ENCODE measurements around the gene DROSHA.

DNA sequence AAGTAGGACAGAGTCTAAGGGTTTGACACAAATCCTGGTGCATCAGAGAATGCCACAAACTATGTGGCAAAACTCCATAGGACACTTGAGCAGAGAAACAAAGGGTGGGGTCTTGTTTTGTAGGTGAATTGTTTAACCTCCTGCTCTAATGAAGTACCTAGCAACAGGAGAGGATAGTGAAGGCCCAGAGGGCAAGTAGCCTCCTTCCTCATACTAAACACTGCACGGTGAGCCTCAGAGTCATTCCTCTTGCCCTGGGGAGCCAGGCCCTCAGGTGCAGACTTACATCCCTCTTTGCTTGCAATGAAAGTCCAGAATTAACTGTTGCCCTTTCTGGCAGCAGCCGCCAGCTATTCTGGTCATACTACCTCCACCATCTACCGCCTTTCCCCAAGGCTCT, 166.1 kb downstream of the DROSHA start:
- TF ChIP-seq, protein P1, sequence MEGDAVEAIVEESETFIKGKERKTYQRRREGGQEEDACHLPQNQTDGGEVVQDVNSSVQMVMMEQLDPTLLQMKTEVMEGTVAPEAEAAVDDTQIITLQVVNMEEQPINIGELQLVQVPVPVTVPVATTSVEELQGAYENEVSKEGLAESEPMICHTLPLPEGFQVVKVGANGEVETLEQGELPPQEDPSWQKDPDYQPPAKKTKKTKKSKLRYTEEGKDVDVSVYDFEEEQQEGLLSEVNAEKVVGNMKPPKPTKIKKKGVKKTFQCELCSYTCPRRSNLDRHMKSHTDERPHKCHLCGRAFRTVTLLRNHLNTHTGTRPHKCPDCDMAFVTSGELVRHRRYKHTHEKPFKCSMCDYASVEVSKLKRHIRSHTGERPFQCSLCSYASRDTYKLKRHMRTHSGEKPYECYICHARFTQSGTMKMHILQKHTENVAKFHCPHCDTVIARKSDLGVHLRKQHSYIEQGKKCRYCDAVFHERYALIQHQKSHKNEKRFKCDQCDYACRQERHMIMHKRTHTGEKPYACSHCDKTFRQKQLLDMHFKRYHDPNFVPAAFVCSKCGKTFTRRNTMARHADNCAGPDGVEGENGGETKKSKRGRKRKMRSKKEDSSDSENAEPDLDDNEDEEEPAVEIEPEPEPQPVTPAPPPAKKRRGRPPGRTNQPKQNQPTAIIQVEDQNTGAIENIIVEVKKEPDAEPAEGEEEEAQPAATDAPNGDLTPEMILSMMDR (IDR thresholded peaks at IDR 0.05; ENCODE audit: poor library complexity) = no peak
- TF ChIP-seq EZH2phosphoT487 (IDR thresholded peaks at IDR 0.05; ENCODE audit: low read depth, severe bottlenecking, unreplicated experiment) (no peak), EZH2 (IDR thresholded peaks at IDR 0.05; ENCODE audit: borderline replicate concordance) (no peak)

Data from hepatocyte (in vitro differentiated cells).